ENCODE data around the gene SLTM. TPM values are rescaled to one million over a fixed set of nuclear protein-coding genes. Genes with fewer than 3 reads are reported as not detected.

SLTM gene
- total and polyA plus RNA-seq, 4 experiments from 2014 or later: 22.8 to 153 (median 121) TPM

DNA sequence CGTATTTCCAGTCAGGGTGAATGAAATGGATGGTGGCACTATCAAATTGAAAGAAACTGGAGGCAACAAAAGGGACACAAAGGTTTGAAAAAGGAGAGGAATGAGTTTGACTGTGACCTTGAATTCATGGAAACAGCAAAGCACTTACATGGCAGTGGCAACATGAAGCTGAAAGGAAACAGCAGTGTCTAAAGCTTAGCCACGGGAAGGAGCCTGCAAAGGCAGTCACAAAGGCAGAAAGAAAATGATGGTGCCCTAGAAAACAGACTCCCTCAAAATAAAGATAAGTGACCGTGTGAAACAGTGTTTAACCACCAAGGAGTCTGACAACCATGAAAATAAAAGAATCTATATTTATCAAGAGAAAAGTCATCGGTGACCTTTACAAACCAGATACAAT, 51.2 kb downstream of the SLTM start:
- no peak overlapping the region for H3K4me3 ChIP-seq (ENCODE audit: low read length in 2 of 2)
- no peaks in the 10 kb centered on the region for H3K9me3 ChIP-seq (ENCODE audit: control insufficient read depth in 1 of 2, low read length in 2 of 2)
- H3K27ac ChIP-seq (ENCODE audit: low read depth, low read length): no peak overlapping the region
- peaks cover 75 to 82% of the 10 kb centered on the region in 2 donors for H3K36me3 Mint-ChIP-seq
- H3K27ac Mint-ChIP-seq: no peak overlapping the region
- no peaks in the 10 kb centered on the region for H3K27me3 Mint-ChIP-seq
- peaks cover 0 to 4% (median 3%) of the 10 kb centered on the region in 4 donors for H3K4me1 Mint-ChIP-seq
- H3K4me3 Mint-ChIP-seq: no peak overlapping the region
- intact Hi-C loops (cut with micrococcal nuclease): no loop called here
- ChIA-PET POLR2A (ENCODE audit: partially characterized antibody) (no interaction called here), CTCF (ENCODE audit: partially characterized antibody) (interaction anchor here (0.6 kb wide), 1 partner anchor 482 kb away, joined by 3 read pairs; no protein-coding TSS in a partner anchor)
- H3K9me3 Mint-ChIP-seq: no peaks in the 10 kb centered on the region
- no peaks in the 10 kb centered on the region for H3K4me1 ChIP-seq (ENCODE audit: insufficient read depth, low read length)
- no peak for DNase-seq
- H3K27me3 ChIP-seq (ENCODE audit: insufficient read depth, low read length): no peaks in the 10 kb centered on the region
- H3K36me3 ChIP-seq (ENCODE audit: insufficient read depth, low read length): peaks cover 74% of the 10 kb centered on the region

DNA sequence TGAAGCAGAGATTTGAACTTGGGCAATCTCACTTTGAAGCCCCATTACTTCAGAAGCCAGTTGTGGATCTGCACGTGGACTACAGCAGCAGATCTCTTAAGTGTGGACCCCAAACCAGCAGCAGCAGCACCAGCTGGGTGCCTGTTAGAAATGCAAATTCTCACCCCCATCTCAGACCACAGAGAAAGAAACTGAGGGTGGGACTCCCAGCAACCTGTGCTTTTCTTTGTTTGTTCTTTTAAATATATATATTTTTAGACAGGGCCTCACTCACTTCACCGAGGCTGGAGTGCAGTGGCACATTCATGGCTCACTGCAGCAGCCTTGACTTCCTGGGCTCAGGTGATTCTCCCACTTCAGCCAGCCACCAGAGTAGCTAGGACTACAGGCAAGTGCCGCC, 53.2 kb downstream of the SLTM start:
- H3K27ac Mint-ChIP-seq: peak overlapping the region in 1 of 7 donors; percentile 51
- intact Hi-C loops (cut with micrococcal nuclease): no loop called here
- no peak overlapping the region for H3K4me3 Mint-ChIP-seq
- POLR2A ChIA-PET (ENCODE audit: partially characterized antibody): no interaction called here
- H3K9me3 ChIP-seq (ENCODE audit: control insufficient read depth in 1 of 2, low read length in 2 of 2): no peaks in the 10 kb centered on the region
- H3K36me3 ChIP-seq (ENCODE audit: insufficient read depth, low read length): peaks cover 56% of the 10 kb centered on the region
- H3K27ac ChIP-seq (ENCODE audit: low read depth, low read length): no peak overlapping the region
- no peaks in the 10 kb centered on the region for H3K27me3 Mint-ChIP-seq
- H3K4me3 ChIP-seq (ENCODE audit: low read length in 2 of 2): no peak overlapping the region
- H3K9me3 Mint-ChIP-seq: no peaks in the 10 kb centered on the region
- H3K27me3 ChIP-seq (ENCODE audit: insufficient read depth, low read length): no peaks in the 10 kb centered on the region
- peaks cover 1 to 4% (median 4%) of the 10 kb centered on the region in 4 donors for H3K4me1 Mint-ChIP-seq
- no peak for DNase-seq
- CTCF ChIA-PET (ENCODE audit: partially characterized antibody): no interaction called here
- peaks cover 68 to 74% of the 10 kb centered on the region in 2 donors for H3K36me3 Mint-ChIP-seq
- no peaks in the 10 kb centered on the region for H3K4me1 ChIP-seq (ENCODE audit: insufficient read depth, low read length)

DNA sequence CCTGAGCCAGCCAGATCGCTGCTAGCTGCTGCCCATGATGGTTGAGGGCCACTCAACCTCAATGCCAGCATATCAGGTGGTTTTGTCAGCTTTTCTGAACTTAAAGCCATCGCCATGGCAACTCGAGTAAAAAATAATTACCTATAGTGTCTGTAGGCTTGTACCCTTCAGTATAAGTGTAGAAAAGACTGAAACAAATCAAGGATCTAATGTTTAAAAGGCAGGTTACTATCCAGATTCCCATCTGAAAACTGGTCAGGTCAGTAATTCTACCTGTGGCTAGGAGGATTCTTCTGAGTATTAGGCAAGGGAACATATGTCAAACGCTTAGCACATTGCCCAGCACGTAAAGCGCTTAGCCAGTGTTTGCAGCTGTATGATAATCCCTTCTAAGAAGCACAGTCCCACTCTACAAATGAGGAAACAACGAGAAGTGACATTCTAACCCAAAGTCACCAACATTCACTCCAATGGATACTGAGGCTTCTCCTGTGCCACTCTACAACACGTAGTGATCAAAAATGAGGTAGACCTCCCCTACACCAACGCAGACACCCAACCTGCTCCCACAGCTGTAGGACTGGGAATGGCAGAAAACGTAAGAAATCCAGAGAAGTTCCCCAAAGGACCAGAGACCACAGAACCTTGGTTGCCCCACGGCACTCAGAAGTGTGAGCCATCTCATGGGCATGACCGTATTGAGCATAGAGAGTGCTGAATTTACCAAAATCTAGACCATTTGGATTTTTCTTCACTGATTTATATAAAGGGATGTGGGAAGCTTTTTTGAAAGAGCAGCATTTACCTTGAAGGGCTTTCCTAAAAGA, 55.3 kb downstream of the SLTM start:
- peaks cover 52 to 57% of the 10 kb centered on the region in 2 donors for H3K36me3 Mint-ChIP-seq
- Histone ChIP-seq H3K36me3 (ENCODE audit: insufficient read depth, low read length) (peaks cover 42% of the 10 kb centered on the region), H3K4me1 (ENCODE audit: insufficient read depth, low read length) (no peaks in the 10 kb centered on the region), H3K9me3 (ENCODE audit: control insufficient read depth in 1 of 2, low read length in 2 of 2) (no peaks in the 10 kb centered on the region), H3K27me3 (ENCODE audit: insufficient read depth, low read length) (no peaks in the 10 kb centered on the region), H3K4me3 (ENCODE audit: low read length in 2 of 2) (no peak overlapping the region), H3K27ac (ENCODE audit: low read depth, low read length) (no peak overlapping the region)
- H3K27ac Mint-ChIP-seq: no peak overlapping the region
- intact Hi-C loops (cut with micrococcal nuclease): no loop called here
- POLR2A ChIA-PET (ENCODE audit: partially characterized antibody): no interaction called here
- H3K27me3 Mint-ChIP-seq: no peaks in the 10 kb centered on the region
- peaks cover 0 to 4% (median 3%) of the 10 kb centered on the region in 4 donors for H3K4me1 Mint-ChIP-seq
- H3K4me3 Mint-ChIP-seq: no peak overlapping the region
- DNase-seq: no peak
- CTCF ChIA-PET (ENCODE audit: partially characterized antibody): no interaction called here
- no peaks in the 10 kb centered on the region for H3K9me3 Mint-ChIP-seq

DNA sequence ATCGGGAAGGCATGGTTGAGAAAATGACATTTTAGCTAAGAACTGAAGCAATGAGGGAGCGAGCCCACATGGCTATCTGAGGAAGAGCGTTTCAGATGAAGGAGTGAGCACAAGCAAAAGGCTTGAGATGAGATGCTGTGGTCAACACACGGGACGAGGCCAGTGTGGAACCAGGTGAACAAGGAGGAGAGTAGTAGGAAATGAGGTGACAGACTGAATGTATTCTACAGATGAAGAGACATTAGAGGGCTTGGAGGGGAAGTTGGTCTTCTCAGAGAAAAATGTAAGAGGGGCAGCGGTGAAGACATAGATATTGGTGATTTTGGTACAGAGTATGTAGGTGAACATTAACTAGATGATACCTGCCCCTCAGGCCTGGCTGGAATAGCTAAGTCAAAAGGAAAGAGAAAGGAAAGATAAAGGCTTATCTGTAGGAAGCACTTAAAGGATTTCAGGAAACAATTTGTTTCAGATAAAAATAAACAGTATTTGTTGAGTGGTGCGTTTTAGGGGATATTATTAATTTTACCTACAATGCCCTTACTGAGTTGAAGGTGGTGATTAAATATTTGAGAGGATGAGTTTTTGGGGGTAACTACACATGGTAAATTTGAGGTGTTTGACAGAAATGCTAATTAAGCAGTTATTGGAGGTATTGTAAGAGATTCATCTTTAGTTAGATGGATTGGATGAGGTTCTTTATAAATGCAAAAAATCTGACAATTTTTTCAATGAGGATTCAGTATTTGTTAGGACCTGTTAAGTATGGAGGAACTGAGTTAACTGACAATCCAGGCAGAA, 57.0 kb downstream of the SLTM start:
- Histone ChIP-seq H3K27ac (ENCODE audit: low read depth, low read length) (no peak overlapping the region), H3K36me3 (ENCODE audit: insufficient read depth, low read length) (peaks cover 31% of the 10 kb centered on the region), H3K4me3 (ENCODE audit: low read length in 2 of 2) (no peak overlapping the region), H3K4me1 (ENCODE audit: insufficient read depth, low read length) (no peaks in the 10 kb centered on the region), H3K9me3 (ENCODE audit: control insufficient read depth in 1 of 2, low read length in 2 of 2) (no peaks in the 10 kb centered on the region), H3K27me3 (ENCODE audit: insufficient read depth, low read length) (no peaks in the 10 kb centered on the region)
- no peak for DNase-seq
- peaks cover 0 to 2% (median under 1%) of the 10 kb centered on the region in 4 donors for H3K4me1 Mint-ChIP-seq
- H3K27me3 Mint-ChIP-seq: no peaks in the 10 kb centered on the region
- H3K4me3 Mint-ChIP-seq: peak overlapping the region in 1 of 8 donors; percentile 0
- ChIA-PET CTCF (ENCODE audit: partially characterized antibody) (no interaction called here), POLR2A (ENCODE audit: partially characterized antibody) (no interaction called here)
- H3K9me3 Mint-ChIP-seq: no peaks in the 10 kb centered on the region
- intact Hi-C loops (cut with micrococcal nuclease): no loop called here
- H3K27ac Mint-ChIP-seq: peak overlapping the region in 2 of 7 donors; percentile 15 to 19
- H3K36me3 Mint-ChIP-seq: peaks cover 40 to 45% of the 10 kb centered on the region in 2 donors

DNA sequence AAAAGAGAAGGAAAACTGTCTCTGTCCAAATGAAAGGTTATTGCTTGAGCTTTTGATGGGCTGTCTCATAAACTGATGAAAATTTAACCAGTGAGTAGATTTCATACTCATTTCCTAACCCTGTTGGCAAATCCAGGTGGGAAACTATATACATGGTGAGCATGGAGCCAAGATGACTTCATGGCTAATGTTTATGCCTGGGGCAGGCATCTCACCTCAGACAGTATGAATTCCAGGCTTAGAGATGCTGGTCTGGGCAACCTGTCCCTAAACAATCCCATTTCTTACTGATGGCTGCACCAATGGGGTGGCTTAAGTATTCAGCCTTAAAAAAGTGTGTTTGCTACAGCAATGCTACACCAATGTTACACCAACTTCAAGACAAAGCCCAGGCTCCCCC, 58.1 kb downstream of the SLTM start:
- POLR2A ChIA-PET (ENCODE audit: partially characterized antibody): no interaction called here
- Histone ChIP-seq H3K27ac (ENCODE audit: low read depth, low read length) (no peak overlapping the region), H3K27me3 (ENCODE audit: insufficient read depth, low read length) (no peaks in the 10 kb centered on the region), H3K36me3 (ENCODE audit: insufficient read depth, low read length) (peaks cover 24% of the 10 kb centered on the region), H3K4me3 (ENCODE audit: low read length in 2 of 2) (no peak overlapping the region), H3K4me1 (ENCODE audit: insufficient read depth, low read length) (no peaks in the 10 kb centered on the region), H3K9me3 (ENCODE audit: control insufficient read depth in 1 of 2, low read length in 2 of 2) (no peaks in the 10 kb centered on the region)
- Mint-ChIP-seq H3K9me3 (no peaks in the 10 kb centered on the region), H3K36me3 (peaks cover 30 to 33% of the 10 kb centered on the region in 2 donors), H3K4me3 (no peak overlapping the region), H3K27ac (peak overlapping the region in 1 of 7 donors; percentile 73), H3K27me3 (no peaks in the 10 kb centered on the region), H3K4me1 (peaks cover 0 to 1% (median under 1%) of the 10 kb centered on the region in 4 donors)
- DNase-seq: no peak
- CTCF ChIA-PET (ENCODE audit: partially characterized antibody): interaction anchor here (0.8 kb wide), 1 partner anchor 105 kb away, joined by 3 read pairs; the partner anchor contains the start of gene MINDY2
- intact Hi-C loops (cut with micrococcal nuclease): no loop called here

DNA sequence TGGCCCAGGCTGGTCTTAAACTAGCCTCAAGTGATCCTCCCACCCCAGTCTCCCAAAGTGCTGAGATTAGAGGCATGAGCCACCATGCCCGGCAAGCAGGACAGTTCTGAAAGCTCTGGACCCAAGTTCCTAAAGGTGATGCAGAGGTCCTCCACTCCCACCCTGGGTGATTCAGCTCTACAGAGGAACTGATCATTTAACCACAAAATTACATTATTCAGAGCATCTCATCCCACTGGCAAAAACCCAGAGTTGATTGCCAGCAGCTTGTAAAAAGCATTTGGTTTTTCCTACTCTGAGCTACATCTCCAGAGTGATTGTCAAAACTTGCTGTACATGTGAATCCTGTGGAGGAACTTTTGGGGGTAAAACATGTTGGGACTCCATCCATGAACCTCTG, 60.2 kb downstream of the SLTM start:
- Histone ChIP-seq H3K9me3 (ENCODE audit: control insufficient read depth in 1 of 2, low read length in 2 of 2) (no peaks in the 10 kb centered on the region), H3K27ac (ENCODE audit: low read depth, low read length) (no peak overlapping the region), H3K4me1 (ENCODE audit: insufficient read depth, low read length) (no peaks in the 10 kb centered on the region), H3K36me3 (ENCODE audit: insufficient read depth, low read length) (peaks cover 4% of the 10 kb centered on the region), H3K4me3 (ENCODE audit: low read length in 2 of 2) (no peak overlapping the region), H3K27me3 (ENCODE audit: insufficient read depth, low read length) (no peaks in the 10 kb centered on the region)
- intact Hi-C loops (cut with micrococcal nuclease): no loop called here
- CTCF ChIA-PET (ENCODE audit: partially characterized antibody): interaction anchor here (0.7 kb wide), 1 partner anchor 645 kb away, joined by 3 read pairs; no protein-coding TSS in a partner anchor
- peaks cover 0 to 1% (median under 1%) of the 10 kb centered on the region in 4 donors for H3K4me1 Mint-ChIP-seq
- peak overlapping the region in 1 of 7 donors; percentile 29 for H3K27ac Mint-ChIP-seq
- H3K27me3 Mint-ChIP-seq: no peaks in the 10 kb centered on the region
- no peaks in the 10 kb centered on the region for H3K9me3 Mint-ChIP-seq
- POLR2A ChIA-PET (ENCODE audit: partially characterized antibody): no interaction called here
- peaks cover 13 to 14% of the 10 kb centered on the region in 2 donors for H3K36me3 Mint-ChIP-seq
- DNase-seq: no peak
- H3K4me3 Mint-ChIP-seq: no peak overlapping the region

DNA sequence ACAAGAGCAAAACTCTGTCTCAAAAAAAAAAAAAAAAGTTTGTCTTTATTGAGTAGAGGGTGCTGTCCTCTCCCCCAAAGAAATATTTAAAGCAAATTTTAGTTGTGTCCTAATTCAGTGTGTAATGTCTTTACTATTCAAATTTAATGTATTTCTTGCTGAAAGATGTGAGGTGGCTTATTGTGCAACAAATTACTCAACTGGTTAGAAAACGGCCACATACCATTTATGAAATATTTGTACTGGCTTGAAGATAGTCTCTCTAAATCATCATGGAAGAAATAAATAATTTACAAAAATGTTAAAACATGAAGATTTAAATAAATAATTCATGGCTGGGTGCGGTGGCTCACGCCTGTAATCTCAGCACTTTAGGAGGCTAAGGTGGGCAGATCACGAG, 63.0 kb downstream of the SLTM start:
- H3K27me3 ChIP-seq (ENCODE audit: insufficient read depth, low read length): no peaks in the 10 kb centered on the region
- ChIA-PET POLR2A (ENCODE audit: partially characterized antibody) (no interaction called here), CTCF (ENCODE audit: partially characterized antibody) (no interaction called here)
- Mint-ChIP-seq H3K36me3 (no peaks in the 10 kb centered on the region), H3K9me3 (peaks cover 0 to 2% (median 0%) of the 10 kb centered on the region in 8 donors), H3K4me3 (no peak overlapping the region), H3K4me1 (peaks cover 0 to 9% (median 0%) of the 10 kb centered on the region in 4 donors), H3K27ac (no peak overlapping the region), H3K27me3 (peaks cover 0 to 2% of the 10 kb centered on the region in 2 donors)
- intact Hi-C loops (cut with micrococcal nuclease): no loop called here
- no peaks in the 10 kb centered on the region for H3K36me3 ChIP-seq (ENCODE audit: insufficient read depth, low read length)
- no peak overlapping the region for H3K27ac ChIP-seq (ENCODE audit: low read depth, low read length)
- no peak overlapping the region for H3K4me3 ChIP-seq (ENCODE audit: low read length in 2 of 2)
- H3K9me3 ChIP-seq (ENCODE audit: control insufficient read depth in 1 of 2, low read length in 2 of 2): no peaks in the 10 kb centered on the region
- no peaks in the 10 kb centered on the region for H3K4me1 ChIP-seq (ENCODE audit: insufficient read depth, low read length)
- DNase-seq: no peak
